Astrocyte (in vitro differentiated cells and primary cell): ENCODE results near the gene ARMCX4.

Experiments
- CTCF ChIP-seq: IDR thresholded peaks from 2 replicates; pipeline ENCODE4 v1.5.1; 2011; ENCODE audit warnings: low read depth, mild to moderate bottlenecking, inconsistent platforms, low read length, moderate library complexity; ENCODE audit not compliant: insufficient read depth
- EZH2 ChIP-seq: IDR thresholded peaks from 2 replicates; pipeline ENCODE4 v1.6.1; 2012; ENCODE audit warnings: mild to moderate bottlenecking, low read length, inconsistent platforms; ENCODE audit not compliant: insufficient read depth

DNA sequence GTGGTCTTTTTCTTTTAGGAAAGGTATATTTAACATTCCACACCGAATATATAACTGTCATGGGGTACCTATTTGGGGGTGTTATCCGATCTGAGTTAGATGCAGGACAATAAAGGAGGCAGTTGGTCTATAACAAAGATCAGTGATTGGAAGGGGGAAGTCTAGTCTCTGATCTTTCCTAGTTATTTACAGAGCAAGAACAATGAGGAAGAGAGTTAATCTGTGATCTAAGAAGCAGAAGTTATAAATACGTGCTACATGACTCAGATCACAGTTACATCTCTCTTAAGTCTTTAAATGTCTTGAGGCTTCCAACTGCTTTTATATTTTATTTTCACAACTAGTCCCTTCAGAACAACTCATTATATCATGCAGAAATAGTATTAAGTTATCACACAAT, 33.2 kb upstream of the ARMCX4 start:
- TF ChIP-seq CTCF = no peak
- TF ChIP-seq EZH2 = no peak
